SU-DHL-6 (cell line): ENCODE data around the gene MYCBP.

Experiments used
- H2AFZ ChIP-seq: fragments of 200-600 bp; sonication (generic); 2 replicates; pipeline ENCODE4 v1.6.1; 2014; ENCODE audit warnings: low read depth, mild to moderate bottlenecking, moderate library complexity, mixed read lengths, antibody characterized with exemption, low read length; ENCODE audit not compliant: severe bottlenecking
- H3F3A ChIP-seq: fragments of 200-600 bp; shearing (Covaris generic); 2 replicates; pipeline ENCODE4 v1.6.0; 2016; ENCODE audit warnings: antibody characterized with exemption, mild to moderate bottlenecking; ENCODE audit not compliant: insufficient read depth
- H3K27ac ChIP-seq: fragments of 200-600 bp; sonication (generic); 2 replicates; pipeline ENCODE4 v1.5.1; 2016; ENCODE audit warnings: low read depth, mild to moderate bottlenecking, low read length, moderate library complexity, mixed read lengths
- H3K27me3 ChIP-seq: fragments of 200-600 bp; sonication (generic), shearing (Covaris generic); 2 replicates; pipeline ENCODE4 v1.6.0; 2014; ENCODE audit warnings: mild to moderate bottlenecking, low read length
- H3K36me3 ChIP-seq: fragments of 200-600 bp; sonication (generic); 2 replicates; pipeline ENCODE4 v1.6.1; 2014; ENCODE audit warnings: mild to moderate bottlenecking, low read length, mixed read lengths
- H3K4me2 ChIP-seq: fragments of 300-600, 200-600 bp; shearing (Covaris generic), sonication (generic); 2 replicates; pipeline ENCODE4 v1.6.0; 2014; ENCODE audit warnings: low read length, low read depth, mild to moderate bottlenecking; ENCODE audit not compliant: poor library complexity, severe bottlenecking
- H3K4me3 ChIP-seq: fragments of 200-600 bp; sonication (generic); 2 replicates; pipeline ENCODE4 v1.5.1; 2014; ENCODE audit warnings: antibody characterized with exemption, low read length, mild to moderate bottlenecking, mixed read lengths; ENCODE audit not compliant: insufficient read depth, poor library complexity, severe bottlenecking
- H3K79me2 ChIP-seq: fragments of 200-600 bp; sonication (generic); 2 replicates; pipeline ENCODE4 v1.6.1; 2014; ENCODE audit warnings: mild to moderate bottlenecking, low read length, moderate library complexity; ENCODE audit not compliant: insufficient read depth
- H3K9ac ChIP-seq: fragments of 200-600 bp; sonication (generic); 2 replicates; pipeline ENCODE4 v1.7.0; 2014; ENCODE audit warnings: mild to moderate bottlenecking, low read length
- H3K9me2 ChIP-seq: fragments of 200-600 bp; sonication (generic); replicated peaks from 2 replicates; pipeline ENCODE4 v1.6.1; 2014; ENCODE audit warnings: low read length; ENCODE audit not compliant: insufficient read depth
- H3K9me3 ChIP-seq: fragments of 200-600 bp; sonication (generic); 2 replicates; pipeline ENCODE4 v1.6.1; 2014; ENCODE audit warnings: low read length, mixed read lengths; ENCODE audit not compliant: insufficient read depth
- H4K20me1 ChIP-seq: fragments of 200-600 bp; sonication (generic); 2 replicates; pipeline ENCODE4 v1.6.1; 2014; ENCODE audit warnings: low read depth, mild to moderate bottlenecking, antibody characterized with exemption, low read length, moderate library complexity, mixed read lengths
- CTCF ChIP-seq: fragments of 200-600 bp; sonication (generic); IDR thresholded peaks from one replicate; pipeline ENCODE4 v1.5.1; 2017; ENCODE audit warnings: antibody characterized with exemption, mild to moderate bottlenecking, low read length, moderate library complexity; ENCODE audit not compliant: insufficient read depth, poor library complexity, severe bottlenecking
- EZH2phosphoT487 ChIP-seq: fragments of 200-600 bp; sonication (generic), shearing (Covaris generic); conservative IDR thresholded peaks from 2 replicates; pipeline ENCODE4 v1.6.1; 2018; ENCODE audit warnings: mild to moderate bottlenecking, antibody characterized with exemption, low read length, moderate library complexity, mixed read lengths

Gene MYCBP

GRCh38 chr1:38885092-38885491 lies 11.9 kb upstream of the MYCBP start:
- H3K27ac ChIP-seq, result no peak overlapping the region
- no peaks in the 10 kb centered on the region for H3K27me3 ChIP-seq
- no peak overlapping the region for H3K4me3 ChIP-seq
- H3K36me3 ChIP-seq, result no peaks in the 10 kb centered on the region
- no peak for TF ChIP-seq EZH2phosphoT487
- TF ChIP-seq CTCF, result no peak
- H3K9me2 ChIP-seq, result no peaks in the 10 kb centered on the region
- H3K4me2 ChIP-seq, result no peak overlapping the region
- H3F3A ChIP-seq, result no peaks in the 10 kb centered on the region
- H4K20me1 ChIP-seq, result no peaks in the 10 kb centered on the region
- no peak overlapping the region for H3K9ac ChIP-seq
- H3K9me3 ChIP-seq, result no peaks in the 10 kb centered on the region
- H2AFZ ChIP-seq, result no peak overlapping the region
- H3K79me2 ChIP-seq, result no peaks in the 10 kb centered on the region

GRCh38 chr1:38881487-38881886 lies 8.3 kb upstream of the MYCBP start, which contains the start of gene GJA9:
Gene GJA9 (minus strand): TSS chr1:38881587. CDS start chr1:38876098, 5,489 bp downstream.
- Histone ChIP-seq H3K9me2 (no peaks in the 10 kb centered on the region), H3K9ac (no peak within 1 kb of the TSS), H3F3A (no peaks in the 10 kb centered on the region), H4K20me1 (no peaks in the 10 kb centered on the region), H3K27me3 (no peaks in the 10 kb centered on the region), H2AFZ (no peak within 1 kb of the TSS), H3K36me3 (no peaks in the 10 kb centered on the region), H3K4me3 (no peak within 1 kb of the TSS), H3K4me2 (no peak within 1 kb of the TSS), H3K27ac (no peak within 1 kb of the TSS), H3K79me2 (no peaks in the 10 kb centered on the region), H3K9me3 (no peaks in the 10 kb centered on the region)
- no peak for TF ChIP-seq EZH2phosphoT487
- no peak for TF ChIP-seq CTCF

DNA sequence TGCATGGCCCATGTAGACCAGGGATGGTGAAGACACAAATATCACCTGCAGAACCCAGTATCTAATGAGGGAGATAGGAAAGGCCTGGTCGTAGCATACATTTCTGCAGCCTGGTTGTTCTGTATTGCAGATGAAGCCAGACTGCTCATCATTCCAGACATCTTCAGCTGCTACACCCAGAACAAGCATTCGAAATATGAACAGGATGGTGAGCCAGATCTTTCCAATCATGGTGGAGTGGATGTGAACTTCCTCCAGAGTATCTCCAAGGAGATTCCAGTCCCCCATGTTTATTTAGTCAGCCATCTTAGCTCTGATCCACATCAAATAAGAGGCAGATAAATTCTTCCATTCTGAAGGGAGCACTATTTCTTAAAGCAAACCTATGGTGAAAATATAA lies 2.7 kb upstream of the MYCBP start:
- Histone ChIP-seq H4K20me1 (no peaks in the 10 kb centered on the region), H2AFZ (no peak overlapping the region), H3K9me2 (no peaks in the 10 kb centered on the region), H3F3A (no peaks in the 10 kb centered on the region; the same call in 1 of the 2 replicates), H3K36me3 (no peaks in the 10 kb centered on the region), H3K9ac (no peak overlapping the region), H3K4me2 (no peak overlapping the region), H3K4me3 (no peak overlapping the region), H3K9me3 (no peaks in the 10 kb centered on the region), H3K27me3 (no peaks in the 10 kb centered on the region), H3K27ac (no peak overlapping the region), H3K79me2 (peaks cover 9% of the 10 kb centered on the region; the same call in 1 of the 2 replicates)
- TF ChIP-seq CTCF (no peak), EZH2phosphoT487 (no peak)
